GM23248 (cell line): ENCODE results near the gene TUBB2B.

Experiments used
- EZH2 ChIP-seq: fragments of 200-600 bp; sonication (generic); IDR thresholded peaks from 2 replicates; pipeline ENCODE4 v1.6.1; 2018; ENCODE audit warnings: antibody characterized with exemption, mild to moderate bottlenecking; ENCODE audit not compliant: insufficient read depth, poor library complexity, severe bottlenecking
- EZH2phosphoT487 ChIP-seq: fragments of 200-600 bp; sonication (generic); IDR thresholded peaks from 2 replicates; pipeline ENCODE4 v1.6.1; 2018; ENCODE audit warnings: antibody characterized with exemption, moderate library complexity, mild to moderate bottlenecking, low read depth; ENCODE audit not compliant: insufficient read depth

DNA sequence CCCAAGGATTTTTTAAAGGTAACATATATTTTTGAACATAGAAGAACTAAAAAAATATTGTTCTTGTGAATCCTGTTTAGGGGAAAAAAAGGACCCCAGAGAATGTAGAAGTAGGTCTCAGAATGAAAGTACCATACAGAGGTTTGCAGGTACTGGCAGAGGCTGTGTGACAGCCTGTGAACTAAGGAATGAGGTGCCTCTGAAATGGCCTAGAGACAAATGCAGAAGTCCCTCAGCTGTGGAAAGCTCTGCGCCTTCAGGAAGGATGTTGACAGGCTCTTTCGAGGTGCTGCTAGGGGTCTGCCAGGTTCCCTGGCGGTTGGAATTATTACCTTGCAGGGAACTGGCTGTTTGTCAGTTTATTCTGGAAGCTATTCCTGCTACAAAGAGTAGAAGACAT is 8.6 kb upstream of the TUBB2B start:
- TF ChIP-seq EZH2phosphoT487 = no peak
- TF ChIP-seq EZH2 = no peak
